ENCODE results near the gene WNK2.

The WNK2 gene

DNA sequence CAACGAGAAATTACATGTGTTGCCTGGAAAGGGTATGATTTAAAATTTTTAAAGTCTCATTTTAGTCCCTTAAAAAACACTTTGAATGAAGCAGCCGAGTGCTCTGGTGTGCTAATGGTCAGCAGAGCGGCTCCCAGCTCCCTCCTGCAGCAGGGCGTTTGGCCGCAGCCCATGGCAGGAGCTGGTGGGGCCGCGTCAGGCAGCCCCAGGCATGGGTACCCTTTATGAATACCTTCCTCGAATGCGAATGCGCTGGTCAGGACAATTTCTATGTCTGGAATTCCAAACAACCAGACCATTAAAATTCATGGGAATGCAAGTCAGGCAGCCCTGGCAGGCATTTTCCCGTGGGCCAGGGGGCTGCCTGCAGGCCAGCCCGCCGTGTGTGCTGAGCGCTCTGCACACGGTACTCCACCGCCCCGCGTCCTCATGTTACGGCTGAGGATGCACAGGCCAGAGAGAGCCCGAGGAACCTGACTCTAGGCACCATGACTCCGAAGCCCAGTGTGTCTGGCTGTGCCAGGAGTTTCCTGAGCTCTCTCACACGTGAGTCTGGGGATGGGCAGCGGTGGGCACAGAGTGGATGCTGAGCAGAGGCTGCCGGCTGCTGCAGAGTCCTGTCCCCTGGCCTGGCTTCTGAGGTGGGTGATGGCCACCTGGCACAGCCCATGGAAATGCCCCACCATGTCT lies 123.7 kb downstream of the WNK2 start:
- H3K9ac ChIP-seq (ENCODE audit: low read depth, low read length): no peak overlapping the region
- no peak overlapping the region for H3K4me3 ChIP-seq (ENCODE audit: low read length)
- no peaks in the 10 kb centered on the region; the same call in 1 of the 2 replicates for H3K4me1 ChIP-seq (ENCODE audit: insufficient read depth, low read length)
- H3K27me3 ChIP-seq (ENCODE audit: insufficient read depth, low read length): no peaks in the 10 kb centered on the region
- H3K27ac ChIP-seq (ENCODE audit: low read length): no peak overlapping the region
- no peaks in the 10 kb centered on the region for H3K9me3 ChIP-seq (ENCODE audit: insufficient read depth, low read depth, low read length)
- peaks cover 3% of the 10 kb centered on the region; the same call in 1 of the 2 replicates for H3K36me3 ChIP-seq (ENCODE audit: insufficient read depth, low read depth, low read length)

DNA sequence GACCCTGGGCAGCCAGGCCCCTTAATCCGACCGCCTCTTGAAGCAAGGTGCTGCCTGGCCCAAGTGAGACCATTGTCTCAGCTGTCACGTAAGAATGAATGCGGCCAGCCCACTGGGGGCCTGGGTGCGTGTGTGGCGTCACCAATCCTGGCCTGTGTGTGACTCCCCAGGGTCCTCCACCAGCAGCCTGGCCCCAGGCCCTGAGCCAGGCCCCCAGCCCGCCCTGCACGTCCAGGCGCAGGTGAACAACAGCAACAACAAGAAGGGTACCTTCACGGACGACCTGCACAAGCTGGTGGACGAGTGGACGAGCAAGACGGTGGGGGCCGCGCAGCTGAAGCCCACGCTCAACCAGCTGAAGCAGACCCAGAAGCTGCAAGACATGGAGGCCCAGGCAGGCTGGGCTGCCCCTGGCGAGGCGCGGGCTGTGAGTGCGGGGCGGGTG lies 124.2 kb downstream of the WNK2 start:
- Histone ChIP-seq H3K4me3 (ENCODE audit: low read length) (no peak overlapping the region), H3K27ac (ENCODE audit: low read length) (no peak overlapping the region), H3K9me3 (ENCODE audit: insufficient read depth, low read depth, low read length) (no peaks in the 10 kb centered on the region), H3K4me1 (ENCODE audit: insufficient read depth, low read length) (no peaks in the 10 kb centered on the region; the same call in 1 of the 2 replicates), H3K27me3 (ENCODE audit: insufficient read depth, low read length) (no peaks in the 10 kb centered on the region), H3K36me3 (ENCODE audit: insufficient read depth, low read depth, low read length) (peaks cover 3% of the 10 kb centered on the region; the same call in 1 of the 2 replicates), H3K9ac (ENCODE audit: low read depth, low read length) (no peak overlapping the region)

DNA sequence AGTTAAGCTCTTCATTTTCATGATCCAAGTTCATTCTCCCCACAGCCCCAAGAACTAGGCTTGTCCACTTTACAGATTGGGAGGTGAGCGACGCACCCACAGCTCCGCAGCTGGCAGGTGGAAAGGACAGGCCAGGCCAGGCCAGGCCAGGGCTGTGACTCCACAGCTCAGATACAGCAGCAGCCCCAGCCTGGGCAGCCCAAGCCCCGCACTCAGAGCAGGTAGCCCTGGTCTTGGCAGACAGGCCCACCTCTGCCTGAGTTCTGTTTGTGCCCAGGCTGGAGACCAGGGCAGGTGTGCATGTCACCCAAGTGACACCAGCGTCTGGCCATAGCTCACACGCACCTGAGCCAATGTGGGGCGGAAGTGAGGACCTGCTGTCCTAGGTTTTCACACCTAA lies 124.7 kb downstream of the WNK2 start:
- Histone ChIP-seq H3K36me3 (ENCODE audit: insufficient read depth, low read depth, low read length) (peaks cover 3% of the 10 kb centered on the region; the same call in 1 of the 2 replicates), H3K4me3 (ENCODE audit: low read length) (no peak overlapping the region), H3K27me3 (ENCODE audit: insufficient read depth, low read length) (no peaks in the 10 kb centered on the region), H3K9ac (ENCODE audit: low read depth, low read length) (no peak overlapping the region), H3K4me1 (ENCODE audit: insufficient read depth, low read length) (no peaks in the 10 kb centered on the region; the same call in 1 of the 2 replicates), H3K27ac (ENCODE audit: low read length) (no peak overlapping the region), H3K9me3 (ENCODE audit: insufficient read depth, low read depth, low read length) (no peaks in the 10 kb centered on the region)

DNA sequence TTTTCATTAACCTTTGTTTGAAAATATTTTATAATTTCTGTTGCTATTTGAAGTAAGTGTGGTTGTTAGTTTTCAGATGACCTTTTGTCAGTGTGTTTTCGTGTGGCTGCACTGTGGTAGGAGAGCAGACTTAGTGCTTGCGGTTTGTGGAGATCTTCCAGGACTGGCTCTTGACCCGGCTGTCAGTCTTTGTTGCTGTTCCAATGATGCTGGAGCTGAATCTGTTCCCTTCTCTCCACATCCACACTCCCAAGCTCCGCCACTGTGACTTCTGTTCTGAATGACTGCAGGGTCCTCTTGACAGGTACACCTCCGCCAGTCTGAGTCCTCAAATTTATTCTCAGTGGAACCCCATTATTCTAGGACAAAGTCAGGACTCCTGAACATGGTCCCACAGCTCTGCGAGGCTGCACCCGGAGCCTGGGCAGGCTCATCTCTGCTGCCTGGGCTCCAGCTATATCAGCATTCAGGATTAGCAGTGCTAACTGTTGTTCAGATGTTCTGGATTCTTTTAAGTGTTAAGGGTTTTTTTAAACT lies 126.0 kb downstream of the WNK2 start:
- Histone ChIP-seq H3K9me3 (ENCODE audit: insufficient read depth, low read depth, low read length) (peaks cover 7% of the 10 kb centered on the region; the same call in 1 of the 2 replicates), H3K27ac (ENCODE audit: low read length) (no peak overlapping the region), H3K4me3 (ENCODE audit: low read length) (no peak overlapping the region)

GRCh38 chr9:93315118-93315517 lies 131.2 kb downstream of the WNK2 start:
- peaks cover 3% of the 10 kb centered on the region; the same call in 1 of the 2 replicates for H3K36me3 ChIP-seq (ENCODE audit: insufficient read depth, low read depth, low read length)
- H3K27me3 ChIP-seq (ENCODE audit: insufficient read depth, low read length): no peaks in the 10 kb centered on the region
- no peak overlapping the region for H3K4me3 ChIP-seq (ENCODE audit: low read length)
- no peak overlapping the region for H3K9ac ChIP-seq (ENCODE audit: low read depth, low read length)
- H3K27ac ChIP-seq (ENCODE audit: low read length): no peak overlapping the region
- H3K9me3 ChIP-seq (ENCODE audit: insufficient read depth, low read depth, low read length): peaks cover 7% of the 10 kb centered on the region; the same call in 1 of the 2 replicates
- no peaks in the 10 kb centered on the region for H3K4me1 ChIP-seq (ENCODE audit: insufficient read depth, low read length)

More for the DNA sequence above, 126.0 kb downstream of the WNK2 start:
- H3K27me3 ChIP-seq (ENCODE audit: insufficient read depth, low read length): no peaks in the 10 kb centered on the region
- no peaks in the 10 kb centered on the region; the same call in 1 of the 2 replicates for H3K4me1 ChIP-seq (ENCODE audit: insufficient read depth, low read length)
- peaks cover 3% of the 10 kb centered on the region; the same call in 1 of the 2 replicates for H3K36me3 ChIP-seq (ENCODE audit: insufficient read depth, low read depth, low read length)
- H3K9ac ChIP-seq (ENCODE audit: low read depth, low read length): no peak overlapping the region

- Histone ChIP-seq H3K9me3 (ENCODE audit: insufficient read depth, low read depth, low read length) (peaks cover 7% of the 10 kb centered on the region; the same call in 1 of the 2 replicates), H3K9ac (ENCODE audit: low read depth, low read length) (no peak overlapping the region), H3K27me3 (ENCODE audit: insufficient read depth, low read length) (no peaks in the 10 kb centered on the region), H3K4me1 (ENCODE audit: insufficient read depth, low read length) (no peaks in the 10 kb centered on the region), H3K4me3 (ENCODE audit: low read length) (no peak overlapping the region), H3K36me3 (ENCODE audit: insufficient read depth, low read depth, low read length) (no peaks in the 10 kb centered on the region; the same call in 1 of the 2 replicates), H3K27ac (ENCODE audit: low read length) (no peak overlapping the region)
These were observed 132.0 kb downstream of the WNK2 start for GRCh38 chr9:93315960-93316359.

DNA sequence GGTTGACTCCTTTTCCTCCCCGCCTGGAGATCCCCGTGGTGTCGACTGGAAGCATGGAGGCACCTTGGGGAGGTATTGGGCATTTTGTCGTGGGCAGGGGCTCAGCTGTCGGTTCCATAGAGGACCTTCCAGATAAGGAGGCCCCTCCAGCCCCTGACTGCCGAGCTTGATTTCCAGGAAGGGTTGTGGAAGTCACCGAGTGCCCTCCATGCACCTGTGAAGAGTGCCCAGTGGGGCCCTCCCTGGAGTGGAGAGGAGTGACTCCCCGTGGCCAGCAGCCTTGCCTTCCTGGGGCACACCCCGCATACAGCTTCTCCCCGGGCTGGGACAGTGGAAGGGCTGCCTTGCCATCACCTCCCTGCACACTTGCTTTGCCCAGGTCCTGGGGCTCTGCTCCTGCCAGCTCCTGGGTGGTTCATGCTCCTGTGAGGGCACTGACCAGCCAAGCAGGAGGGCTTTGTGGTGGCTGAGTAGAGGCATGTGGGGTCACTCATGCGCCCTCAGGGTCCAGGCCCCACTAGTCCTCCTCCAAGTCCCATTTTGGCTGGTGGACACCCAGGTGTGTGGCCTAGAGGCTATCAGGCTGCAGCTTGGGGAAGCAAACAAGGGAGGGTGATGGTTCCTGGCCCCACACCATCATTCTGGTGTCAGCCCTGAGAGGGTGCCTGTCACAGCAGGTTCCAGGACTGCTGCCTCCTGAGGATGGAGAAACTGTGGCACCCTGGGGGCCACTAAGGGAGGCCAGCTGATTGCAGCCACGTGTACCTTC lies 133.0 kb downstream of the WNK2 start:
- Histone ChIP-seq H3K4me1 (ENCODE audit: insufficient read depth, low read length) (no peaks in the 10 kb centered on the region), H3K9me3 (ENCODE audit: insufficient read depth, low read depth, low read length) (peaks cover 7% of the 10 kb centered on the region; the same call in 1 of the 2 replicates), H3K9ac (ENCODE audit: low read depth, low read length) (no peak overlapping the region), H3K27me3 (ENCODE audit: insufficient read depth, low read length) (no peaks in the 10 kb centered on the region), H3K27ac (ENCODE audit: low read length) (no peak overlapping the region), H3K36me3 (ENCODE audit: insufficient read depth, low read depth, low read length) (no peaks in the 10 kb centered on the region; the same call in 1 of the 2 replicates), H3K4me3 (ENCODE audit: low read length) (no peak overlapping the region)

DNA sequence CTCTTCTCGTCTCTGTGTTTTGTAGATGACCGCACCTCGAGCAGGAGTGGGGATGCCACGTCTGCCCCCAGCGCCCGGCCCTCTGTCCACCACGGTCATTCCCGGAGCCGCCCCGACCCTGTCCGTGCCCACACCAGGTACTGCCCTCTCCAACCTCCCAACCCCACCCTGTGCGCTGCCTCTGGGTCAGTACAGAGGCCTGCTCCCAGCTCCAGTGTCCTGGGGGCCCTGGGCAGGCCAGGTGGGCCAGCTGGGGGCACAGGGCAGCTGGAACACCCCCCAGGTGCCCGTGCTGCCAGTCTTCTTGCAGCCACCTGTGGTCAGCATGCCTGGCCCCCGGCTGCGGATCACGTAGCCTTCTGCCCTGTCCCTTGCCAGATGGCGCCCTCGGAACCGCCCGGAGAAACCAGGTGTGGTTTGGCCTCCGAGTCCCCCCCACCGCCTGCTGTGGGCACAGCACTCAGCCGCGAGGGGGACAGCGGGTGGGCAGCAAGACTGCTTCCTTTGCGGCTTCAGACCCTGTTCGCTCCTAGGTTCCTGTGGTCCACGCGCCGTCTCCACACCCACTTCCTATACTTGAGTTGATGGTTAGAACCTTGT lies 133.7 kb downstream of the WNK2 start:
- H3K27ac ChIP-seq (ENCODE audit: low read length): no peak overlapping the region
- no peaks in the 10 kb centered on the region for H3K27me3 ChIP-seq (ENCODE audit: insufficient read depth, low read length)
- H3K4me1 ChIP-seq (ENCODE audit: insufficient read depth, low read length): no peaks in the 10 kb centered on the region
- H3K36me3 ChIP-seq (ENCODE audit: insufficient read depth, low read depth, low read length): no peaks in the 10 kb centered on the region; the same call in 1 of the 2 replicates
- no peak overlapping the region for H3K4me3 ChIP-seq (ENCODE audit: low read length)
- H3K9ac ChIP-seq (ENCODE audit: low read depth, low read length): no peak overlapping the region
- H3K9me3 ChIP-seq (ENCODE audit: insufficient read depth, low read depth, low read length): peaks cover 7% of the 10 kb centered on the region; the same call in 1 of the 2 replicates

DNA sequence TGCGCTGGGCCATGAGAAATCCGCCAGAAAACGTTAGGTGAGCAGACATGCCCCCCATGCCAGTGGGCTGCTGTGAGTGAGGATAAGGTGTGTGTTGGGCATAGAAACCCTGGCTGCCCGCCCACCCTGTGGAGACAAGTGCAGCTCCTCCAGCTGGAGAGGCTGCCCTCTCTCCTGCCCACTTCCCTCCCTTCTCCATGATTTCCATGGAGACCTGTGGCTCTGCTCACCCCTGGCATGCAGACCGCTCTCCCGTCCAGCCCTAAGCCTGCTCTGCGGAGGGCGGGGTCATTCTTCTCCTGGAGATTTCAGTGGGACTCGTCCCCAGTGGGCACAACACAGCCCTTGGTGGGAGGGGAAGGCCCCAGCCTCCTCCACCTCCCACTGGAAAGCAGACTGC lies 134.5 kb downstream of the WNK2 start:
- Histone ChIP-seq H3K9ac (ENCODE audit: low read depth, low read length) (no peak overlapping the region), H3K9me3 (ENCODE audit: insufficient read depth, low read depth, low read length) (peaks cover 7% of the 10 kb centered on the region; the same call in 1 of the 2 replicates), H3K27ac (ENCODE audit: low read length) (no peak overlapping the region), H3K36me3 (ENCODE audit: insufficient read depth, low read depth, low read length) (no peaks in the 10 kb centered on the region; the same call in 1 of the 2 replicates), H3K27me3 (ENCODE audit: insufficient read depth, low read length) (no peaks in the 10 kb centered on the region), H3K4me1 (ENCODE audit: insufficient read depth, low read length) (no peaks in the 10 kb centered on the region), H3K4me3 (ENCODE audit: low read length) (no peak overlapping the region)

DNA sequence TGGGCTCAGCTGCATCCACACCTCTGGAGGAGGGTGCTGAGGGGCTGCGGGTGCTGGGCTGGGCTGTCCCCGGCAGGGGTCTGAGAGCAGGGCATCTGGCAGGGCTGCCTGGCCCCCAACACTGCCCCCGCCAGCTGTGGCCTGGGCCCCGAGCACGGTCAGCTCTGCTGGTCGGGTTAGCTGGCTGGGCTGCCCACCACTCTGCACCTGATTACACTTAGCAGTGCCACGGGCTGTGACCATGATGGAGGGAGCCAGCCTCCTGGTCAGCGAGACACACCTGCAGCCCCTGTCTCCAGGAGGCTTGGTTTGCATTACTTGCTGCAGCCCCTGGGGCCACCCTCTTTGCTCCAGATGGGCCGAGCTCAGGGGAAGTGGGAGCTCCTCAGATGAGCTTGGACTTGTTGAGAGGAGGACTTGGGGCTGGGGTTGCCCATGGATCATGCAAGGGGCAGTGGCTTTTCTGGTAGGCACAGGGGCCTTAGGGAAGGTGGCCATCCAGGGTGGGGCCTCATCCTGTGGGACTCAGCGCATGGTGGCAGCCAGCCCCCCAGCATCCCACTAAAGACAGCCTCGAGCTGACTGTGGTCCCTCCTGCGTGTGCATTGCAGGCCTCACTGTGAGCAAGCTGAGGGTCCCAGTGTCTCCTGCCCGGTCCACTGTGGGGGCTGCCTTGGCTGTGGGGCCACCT lies 135.5 kb downstream of the WNK2 start:
- Histone ChIP-seq H3K9me3 (ENCODE audit: insufficient read depth, low read depth, low read length) (peaks cover 2% of the 10 kb centered on the region; the same call in 1 of the 2 replicates), H3K27me3 (ENCODE audit: insufficient read depth, low read length) (no peaks in the 10 kb centered on the region), H3K4me1 (ENCODE audit: insufficient read depth, low read length) (no peaks in the 10 kb centered on the region), H3K9ac (ENCODE audit: low read depth, low read length) (no peak overlapping the region), H3K36me3 (ENCODE audit: insufficient read depth, low read depth, low read length) (no peaks in the 10 kb centered on the region; the same call in 1 of the 2 replicates), H3K27ac (ENCODE audit: low read length) (no peak overlapping the region), H3K4me3 (ENCODE audit: low read length) (no peak overlapping the region)
